ENCODE results near the gene VPS9D1.
"Not testable (repeated sequence)": the region's sequence is repeated elsewhere in the genome, so short reads cannot be mapped to it uniquely, and the experiment has no call there.

VPS9D1 gene

DNA sequence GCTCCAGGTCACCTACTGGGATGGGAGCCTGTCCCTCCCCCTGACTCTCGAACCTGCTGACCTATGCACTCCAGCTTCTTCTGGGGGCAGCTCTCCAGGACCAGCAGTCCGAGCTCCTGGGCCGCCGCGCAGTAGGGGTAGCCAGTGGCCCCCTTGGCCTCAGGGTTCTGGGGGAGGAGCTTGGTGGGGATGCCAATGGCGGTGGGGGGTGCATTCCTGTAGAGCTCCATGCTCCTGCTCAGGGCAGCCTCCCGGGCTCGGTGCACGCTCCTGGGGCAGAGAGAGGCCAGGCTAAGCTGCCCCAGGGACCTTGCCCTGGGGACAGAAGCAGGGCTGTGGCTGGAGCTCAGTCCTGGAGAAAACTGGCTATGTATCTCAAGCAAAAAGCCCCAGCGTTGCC lies 11.5 kb downstream of the VPS9D1 start:
- DNase-seq = no peak

GRCh38 chr16:89708481-89708931 lies 12.2 kb downstream of the VPS9D1 start:
- no peak for DNase-seq

DNA sequence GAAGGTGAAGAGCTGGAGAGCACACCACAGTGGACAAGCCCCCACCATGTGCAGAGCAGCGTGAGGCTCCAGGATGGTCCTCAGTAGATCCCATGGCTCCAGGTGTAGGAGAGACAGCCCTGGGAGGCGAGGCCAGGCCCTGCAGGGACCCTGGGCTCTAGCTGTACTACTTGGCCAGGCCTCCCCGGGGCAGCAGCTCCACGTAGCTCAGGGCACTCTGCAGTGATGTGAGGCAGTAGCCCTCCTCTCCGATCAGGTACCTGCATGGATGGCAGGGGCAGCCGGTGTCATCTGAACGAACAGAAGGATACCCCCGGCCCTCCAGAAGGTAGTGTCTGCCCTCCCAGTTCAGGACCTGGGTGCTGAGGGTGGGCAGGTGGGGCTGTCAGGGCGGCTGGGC lies 13.0 kb downstream of the VPS9D1 start:
- no peak for DNase-seq

- no peak for DNase-seq
Observed at GRCh38 chr16:89706518-89707260, 14.0 kb downstream of the VPS9D1 start.

- DNase-seq = no peak
Observed at GRCh38 chr16:89705006-89705405, 15.7 kb downstream of the VPS9D1 start.

- DNase-seq = no peak
Observed at GRCh38 chr16:89704281-89704680, 16.4 kb downstream of the VPS9D1 start.

GRCh38 chr16:89701425-89702406 lies 19.0 kb downstream of the VPS9D1 start, which contains the start of gene SPATA2L:
Gene SPATA2L, minus strand, starts transcription at chr16:89701705. Its CDS starts 473 bp downstream, at chr16:89701232.
- DNase-seq = peak; percentile 97 to 98

DNA sequence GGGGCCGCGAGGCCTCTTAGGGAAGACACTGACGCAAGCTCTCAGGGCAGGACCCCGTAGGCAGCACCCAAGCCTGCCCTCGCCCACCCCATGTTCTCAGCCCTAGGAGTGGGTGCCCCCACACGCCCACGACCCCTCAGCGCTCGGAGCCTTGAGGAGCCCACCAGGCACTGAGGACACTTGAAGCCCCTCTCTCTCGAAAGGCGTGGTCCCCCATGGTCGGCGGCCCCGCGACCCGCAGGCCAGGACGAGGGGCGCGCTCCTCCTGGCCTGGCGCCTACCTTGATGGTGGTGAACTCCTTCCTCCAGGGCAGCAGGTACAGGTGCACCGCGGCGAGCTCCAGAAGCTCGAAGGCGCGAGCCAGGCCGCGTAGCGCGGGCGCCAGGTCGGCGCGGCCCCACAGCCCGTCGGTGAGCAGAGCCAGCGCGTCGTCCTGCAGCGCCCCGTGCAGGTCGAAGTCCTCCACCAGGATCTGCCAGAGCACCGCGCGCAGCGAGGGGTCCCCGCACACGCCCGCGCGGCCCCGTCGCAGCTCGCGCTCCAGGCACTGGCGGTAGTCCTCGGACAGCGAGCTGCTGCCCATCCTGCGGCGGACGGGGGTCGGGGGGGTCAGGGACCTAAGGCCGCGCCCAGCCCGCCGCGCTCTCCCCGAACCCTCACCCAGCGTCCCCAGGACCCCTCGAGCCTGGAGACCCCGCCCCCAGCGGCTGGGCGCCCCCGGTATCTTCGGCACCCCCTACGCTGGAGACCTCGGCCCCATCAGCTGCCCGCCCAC lies 19.9 kb downstream of the VPS9D1 start:
- DNase-seq = peak; percentile 59

DNA sequence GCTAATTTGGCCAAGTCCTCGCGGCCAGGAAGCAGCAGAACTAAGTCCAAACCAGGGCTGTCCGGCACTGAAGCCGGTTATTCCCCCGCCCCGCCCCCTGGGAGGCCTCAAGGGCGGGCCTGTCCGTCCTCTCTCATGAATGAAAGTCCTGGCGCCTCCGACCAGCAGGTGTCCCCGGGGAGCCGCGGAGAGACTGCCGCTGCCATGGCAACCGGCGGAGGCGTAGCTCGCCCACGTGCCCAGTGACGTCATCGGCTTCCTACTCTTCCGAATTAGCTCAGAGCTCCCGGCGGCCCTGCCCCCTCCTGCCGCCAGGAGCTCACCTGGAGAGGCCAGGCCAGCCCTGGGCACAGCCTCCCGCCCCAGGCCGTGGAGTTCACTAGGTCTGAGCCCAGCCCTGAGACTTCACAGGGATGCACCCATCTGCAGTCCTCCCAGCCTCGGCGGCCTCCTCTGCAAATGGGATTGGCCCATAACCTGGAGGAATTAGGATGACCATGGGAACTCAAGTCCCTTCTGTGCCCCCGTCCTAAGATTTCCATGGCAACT lies 20.5 kb downstream of the VPS9D1 start:
- peak; percentile 95 to 97 for DNase-seq

GRCh38 chr16:89699629-89700099 lies 21.0 kb downstream of the VPS9D1 start:
- not testable (repeated sequence) for DNase-seq

- not testable (repeated sequence) for DNase-seq
Observed at GRCh38 chr16:89698717-89699116, 22.0 kb downstream of the VPS9D1 start.

DNA sequence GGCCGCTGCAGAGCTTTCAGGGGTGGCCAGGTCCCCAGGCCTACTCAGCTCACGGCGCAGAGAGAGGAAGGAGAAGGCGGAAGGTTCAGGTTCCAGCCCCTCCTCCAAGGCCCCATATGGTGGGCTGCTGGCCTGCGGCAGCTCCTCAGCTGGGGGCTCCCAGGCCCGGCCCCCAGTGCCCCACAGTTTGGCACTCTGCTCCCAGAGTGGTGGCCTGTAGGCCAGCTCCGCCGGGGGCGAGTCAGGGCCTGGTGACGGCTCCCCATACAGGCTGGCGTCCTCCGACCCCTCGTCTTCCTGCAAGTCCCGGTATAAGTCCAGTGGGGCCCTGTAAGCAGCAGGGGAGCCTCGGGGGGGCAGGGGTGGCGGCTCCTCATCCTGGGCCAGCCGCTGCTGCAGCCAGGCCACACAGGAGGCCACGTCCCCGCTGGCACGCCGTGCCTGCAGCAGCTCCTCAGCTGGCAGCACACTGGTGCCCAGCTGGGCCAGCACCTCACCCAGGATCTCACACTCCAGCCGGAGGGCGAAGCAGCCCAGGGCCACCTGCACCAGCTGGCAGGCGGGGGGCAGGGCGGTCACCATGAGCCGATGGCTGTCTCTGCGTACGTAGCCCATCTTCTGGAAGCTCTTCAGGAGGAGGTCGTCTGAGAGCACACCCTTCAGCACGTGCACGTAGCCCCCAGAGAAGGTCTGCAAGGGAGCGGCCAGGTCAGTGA lies 22.9 kb downstream of the VPS9D1 start:
- DNase-seq = no peak

- no peak for DNase-seq
Observed at GRCh38 chr16:89697161-89697615, 23.5 kb downstream of the VPS9D1 start.

- DNase-seq = peak; percentile 53 to 56
Observed at GRCh38 chr16:89696670-89697128, 24.0 kb downstream of the VPS9D1 start.

DNA sequence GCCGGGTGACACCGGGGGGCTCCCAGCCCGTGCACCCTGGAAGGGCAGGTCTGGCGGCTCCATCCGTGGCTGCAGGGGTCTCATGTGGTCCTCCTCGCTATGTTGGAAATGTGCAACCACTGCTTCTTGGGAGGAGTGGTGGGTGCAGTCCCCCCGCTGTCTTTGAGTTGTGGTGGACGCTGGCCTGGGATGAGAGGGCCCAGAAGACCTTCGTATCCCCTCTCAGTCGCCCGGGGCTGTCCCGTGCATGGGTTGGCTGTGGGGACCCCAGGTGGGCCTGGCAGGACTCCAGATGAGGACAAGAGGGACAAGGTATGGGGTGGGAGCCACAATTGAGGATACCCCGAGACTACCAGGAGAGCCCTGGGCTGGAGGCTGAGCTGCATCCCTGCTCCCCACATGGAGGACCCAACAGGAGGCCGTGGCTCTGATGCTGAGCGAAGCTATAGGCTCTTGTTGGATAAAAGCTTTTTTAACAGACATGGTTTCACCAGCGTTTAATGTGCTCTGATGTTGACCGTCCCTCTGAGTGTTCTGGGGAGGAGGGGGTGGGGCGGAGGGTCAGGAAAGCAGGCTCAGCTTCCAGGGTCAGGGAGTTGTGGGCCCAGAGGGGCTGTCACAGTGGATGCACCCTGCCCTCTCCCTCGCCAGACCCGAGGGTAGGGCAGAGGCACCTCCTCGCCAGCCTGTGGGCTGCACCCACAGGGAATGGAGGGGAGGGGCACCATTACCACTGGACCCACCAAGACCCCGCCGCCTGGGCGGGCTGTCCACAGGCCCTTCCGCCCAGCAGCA lies 24.6 kb downstream of the VPS9D1 start:
- no peak for DNase-seq

DNA sequence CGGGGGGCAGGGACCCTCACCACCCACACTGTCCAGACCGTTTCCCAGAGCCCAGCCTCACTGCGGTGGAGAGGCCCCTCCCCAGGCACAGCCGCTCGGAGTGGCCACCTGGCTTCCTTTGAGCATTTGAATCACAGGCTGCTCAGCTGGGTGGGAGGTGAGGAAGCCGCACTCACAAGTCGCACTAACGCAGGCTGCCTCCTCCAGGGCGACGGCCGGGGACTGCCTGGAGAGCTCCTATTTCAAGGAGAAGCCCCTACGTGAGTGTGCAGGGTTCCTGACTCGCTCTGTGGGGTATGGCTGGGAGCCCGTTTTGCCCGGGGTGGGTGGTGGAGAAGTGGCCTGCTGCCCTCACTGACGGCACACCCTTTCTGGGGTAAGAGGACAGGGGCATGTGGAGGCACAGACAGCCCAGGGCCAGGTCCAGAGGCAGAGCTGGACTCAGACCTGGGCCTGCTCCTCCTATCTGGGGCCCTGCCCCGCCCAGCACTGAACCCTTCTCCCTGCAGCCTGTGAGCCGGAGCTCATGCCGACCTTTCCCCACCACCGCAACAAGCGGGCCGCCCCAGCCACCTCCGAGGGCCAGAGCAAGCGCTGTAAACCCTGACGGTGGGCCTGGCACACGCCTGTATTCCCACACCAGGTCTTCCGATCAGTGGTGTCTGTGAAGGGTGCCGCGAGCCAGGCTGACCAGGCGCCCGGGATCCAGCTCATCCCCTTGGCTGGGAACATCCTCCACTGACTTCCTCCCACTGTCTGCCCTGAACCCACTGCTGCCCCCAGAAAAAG lies 25.4 kb downstream of the VPS9D1 start:
- no peak for DNase-seq

DNA sequence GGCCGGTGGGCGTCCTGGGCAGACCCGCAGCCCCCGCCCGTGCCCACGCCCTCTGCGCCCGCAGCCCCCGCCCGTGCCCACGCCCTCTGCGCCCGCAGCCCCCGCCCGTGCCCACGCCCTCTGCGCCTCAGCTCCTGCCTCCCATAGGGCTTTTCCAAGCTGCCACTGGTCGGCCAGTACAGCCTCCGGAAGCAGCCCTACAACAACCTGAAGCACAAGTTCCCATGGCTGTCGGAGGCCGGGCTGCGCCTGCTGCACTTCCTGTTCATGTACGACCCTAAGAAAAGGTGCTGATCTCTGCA lies 26.0 kb downstream of the VPS9D1 start:
- DNase-seq = not testable (repeated sequence)

DNA sequence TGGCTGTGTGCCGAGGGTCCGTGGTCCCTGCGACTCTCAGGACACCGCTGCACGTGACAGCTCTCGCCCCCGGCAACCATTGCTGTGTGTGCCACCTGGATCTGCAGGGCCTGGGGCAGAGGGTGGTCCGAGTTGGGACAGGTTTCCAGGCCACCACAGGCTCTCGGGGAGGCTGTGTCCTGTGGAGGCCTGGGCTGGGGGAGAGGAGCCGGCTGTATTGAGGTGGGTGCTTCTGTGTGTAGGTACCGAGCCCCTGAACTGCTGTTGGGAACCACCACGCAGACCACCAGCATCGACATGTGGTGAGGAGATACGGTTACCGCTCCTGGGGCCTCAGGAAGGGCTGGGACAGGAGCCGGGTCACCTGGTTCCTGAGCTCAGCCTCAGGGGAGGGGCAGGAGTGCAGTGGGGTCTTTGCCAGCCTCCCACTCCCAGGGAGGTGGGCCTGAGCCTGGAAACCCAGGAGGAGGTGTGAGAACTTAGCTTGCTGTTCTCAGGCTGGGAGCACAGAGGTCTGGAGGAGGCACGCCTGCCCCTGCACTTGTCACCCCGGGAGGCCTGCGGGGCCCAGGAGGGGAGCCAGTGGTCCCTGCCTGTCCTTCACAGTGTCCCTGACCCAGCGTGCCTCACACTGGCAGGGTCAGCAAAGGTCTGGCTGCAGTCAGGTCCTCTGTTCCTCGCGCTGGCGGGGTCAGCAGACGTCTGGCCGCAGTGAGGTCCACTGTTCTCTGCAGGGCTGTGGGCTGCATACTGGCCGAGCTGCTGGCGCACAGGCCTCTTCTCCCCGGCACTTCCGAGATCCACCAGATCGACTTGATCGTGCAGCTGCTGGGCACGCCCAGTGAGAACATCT lies 26.5 kb downstream of the VPS9D1 start:
- no peak for DNase-seq

DNA sequence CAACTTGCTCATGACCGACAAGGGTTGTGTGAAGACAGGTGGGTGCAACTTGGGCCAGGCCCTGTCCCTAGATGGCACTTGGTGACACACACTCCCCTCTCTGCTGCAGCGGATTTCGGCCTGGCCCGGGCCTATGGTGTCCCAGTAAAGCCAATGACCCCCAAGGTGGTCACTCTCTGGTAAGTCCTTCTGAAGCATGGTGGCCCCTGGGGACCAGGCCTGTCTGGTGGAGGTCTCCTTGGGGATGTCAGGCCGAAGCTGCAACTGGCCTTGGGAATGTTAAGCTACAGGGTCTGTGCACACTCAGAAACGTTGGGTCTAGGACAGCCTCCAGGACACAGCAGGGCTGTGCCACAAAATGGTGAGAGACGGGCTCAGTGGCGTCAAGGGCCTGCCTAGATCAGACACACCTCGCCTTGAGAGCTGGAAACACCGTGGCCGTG lies 27.4 kb downstream of the VPS9D1 start:
- no peak for DNase-seq
